Right lobe of liver (tissue), 4 donors: ENCODE measurements around the gene FOXP4.

Experiments
- CTCF ChIP-seq, 4 donors: fragments of 200-600 bp in 3 of 4; fragments of 450-650 bp in 1 of 4; IDR thresholded peaks; one replicate each; pipeline versions ENCODE4 v1.5.1 to v1.8.0; 2016 to 2022; ENCODE audit warnings: antibody characterized with exemption in 4 of 4, mild to moderate bottlenecking in 2 of 4
- POLR2A ChIP-seq: fragments of 450-650 bp; IDR thresholded peaks from one replicate; pipeline ENCODE4 v1.6.1; 2017; ENCODE audit warnings: antibody characterized with exemption, mild to moderate bottlenecking
- donor health status: DM: no; HTN: no; CAD: no.
- donor health status: DM: no; HTN: no; CAD: no.
- donor health status: DM: no; HTN: yes; CAD: no.

GRCh38 chr6:41548841-41549642 lies 2.9 kb downstream of the FOXP4 start:
- TF ChIP-seq CTCF (IDR thresholded peaks at IDR 0.05) (no peak), POLR2A (no peak)
